Liver (tissue), 9 donors: ENCODE results near the gene SCO2. TPM values are rescaled to one million over a fixed set of nuclear protein-coding genes. Genes with fewer than 3 reads are reported as not detected.

Experiments
- DNase-seq: peaks from one replicate; pipeline ENCODE4 v3.0.0-alpha.2; 2017; ENCODE audit warnings: low spot score
- H3K27ac ChIP-seq, 2 donors: one replicate each; pipeline ENCODE4 v1.7.0; 2013; ENCODE audit warnings: inconsistent platforms in 2 of 2, low read length in 2 of 2, control low read depth in 1 of 2, low read depth in 1 of 2, mild to moderate bottlenecking in 1 of 2
- H3K27me3 ChIP-seq, 4 donors: one replicate each; pipeline versions ENCODE4 v1.6.1 to v1.7.0; 2013; ENCODE audit warnings: low read length in 3 of 4, inconsistent platforms in 1 of 4, mild to moderate bottlenecking in 1 of 4, moderate library complexity in 1 of 4; ENCODE audit not compliant: control insufficient read depth in 4 of 4, insufficient read depth in 4 of 4
- H3K36me3 ChIP-seq, 4 donors: one replicate each; pipeline versions ENCODE4 v1.6.1 to v1.7.0; 2013; ENCODE audit warnings: low read length in 3 of 4, mild to moderate bottlenecking in 3 of 4, low read depth in 1 of 4, moderate library complexity in 1 of 4; ENCODE audit not compliant: control insufficient read depth in 4 of 4, insufficient read depth in 3 of 4
- H3K4me1 ChIP-seq, 4 donors: one replicate each; pipeline versions ENCODE4 v1.6.1 to v1.7.0; 2013; ENCODE audit warnings: low read length in 3 of 4, mild to moderate bottlenecking in 3 of 4, moderate library complexity in 1 of 4; ENCODE audit not compliant: control insufficient read depth in 4 of 4, insufficient read depth in 4 of 4
- H3K4me3 ChIP-seq, 3 donors: one replicate each; pipeline versions ENCODE4 v1.6.1 to v1.7.0; 2013; ENCODE audit warnings: low read length in 3 of 3, control low read depth in 1 of 3, low read depth in 1 of 3, mild to moderate bottlenecking in 1 of 3
- H3K9ac ChIP-seq, 2 donors: one replicate each; pipeline ENCODE4 v1.7.0; 2013; ENCODE audit warnings: low read length in 2 of 2, mild to moderate bottlenecking in 2 of 2, moderate library complexity in 2 of 2, control low read depth in 1 of 2, low read depth in 1 of 2
- H3K9me3 ChIP-seq, 4 donors: one replicate each; pipeline versions ENCODE4 v1.6.1 to v1.7.0; 2013; ENCODE audit warnings: low read length in 3 of 4; ENCODE audit not compliant: control insufficient read depth in 4 of 4
- ATF3 ChIP-seq: IDR thresholded peaks from 2 replicates; pipeline ENCODE4 v1.6.1; 2016; ENCODE audit warnings: antibody characterized with exemption
- CTCF ChIP-seq: fragments of 150-350 bp; IDR thresholded peaks from 2 replicates; pipeline ENCODE4 v1.5.1; 2017; ENCODE audit warnings: improper control_type of control experiment, low read depth, low read length; ENCODE audit not compliant: missing input control
- EGR1 ChIP-seq, 2 donors: IDR thresholded peaks; 2 replicates each; pipeline ENCODE4 v1.6.1; 2016 to 2018; ENCODE audit warnings: antibody characterized with exemption in 2 of 2, low read depth in 2 of 2
- FOXA1 ChIP-seq: IDR thresholded peaks from 2 replicates; pipeline ENCODE4 v1.6.1; 2016; ENCODE audit warnings: antibody characterized with exemption
- FOXA2 ChIP-seq: IDR thresholded peaks from 2 replicates; pipeline ENCODE4 v1.6.1; 2016; ENCODE audit warnings: antibody characterized with exemption
- GABPA ChIP-seq, 2 donors: IDR thresholded peaks in 1 of 2; conservative IDR thresholded peaks in 1 of 2; 2 replicates each; pipeline ENCODE4 v1.6.1; 2016; ENCODE audit warnings: antibody characterized with exemption in 2 of 2, mild to moderate bottlenecking in 1 of 2, moderate library complexity in 1 of 2
- HNF4A ChIP-seq, 2 donors: conservative IDR thresholded peaks; 2 replicates each; pipeline ENCODE4 v1.6.1; 2016; ENCODE audit warnings: antibody characterized with exemption in 2 of 2, mild to moderate bottlenecking in 2 of 2
- HNF4G ChIP-seq: IDR thresholded peaks from 2 replicates; pipeline ENCODE4 v1.6.1; 2016; ENCODE audit warnings: antibody characterized with exemption
- JUND ChIP-seq, 2 donors: IDR thresholded peaks; 2 replicates each; pipeline ENCODE4 v1.6.1; 2016; ENCODE audit warnings: antibody characterized with exemption in 2 of 2
- MAX ChIP-seq: IDR thresholded peaks from 2 replicates; pipeline ENCODE4 v1.6.1; 2016; ENCODE audit warnings: antibody characterized with exemption
- NR2F2 ChIP-seq: IDR thresholded peaks from 2 replicates; pipeline ENCODE4 v1.6.1; 2016; ENCODE audit warnings: antibody characterized with exemption
- RAD21 ChIP-seq, 2 donors: IDR thresholded peaks; 2 replicates each; pipeline ENCODE4 v1.6.1; 2016; ENCODE audit warnings: antibody characterized with exemption in 2 of 2, mild to moderate bottlenecking in 2 of 2
- REST ChIP-seq: IDR thresholded peaks from 2 replicates; pipeline ENCODE4 v1.6.1; 2016; ENCODE audit warnings: antibody characterized with exemption, mild to moderate bottlenecking
- RXRA ChIP-seq, 2 donors: IDR thresholded peaks; 2 replicates each; pipeline ENCODE4 v1.6.1; 2017 to 2018; ENCODE audit warnings: antibody characterized with exemption in 2 of 2, mild to moderate bottlenecking in 1 of 2
- SP1 ChIP-seq: IDR thresholded peaks from 2 replicates; pipeline ENCODE4 v1.6.1; 2018; ENCODE audit warnings: antibody characterized with exemption, mild to moderate bottlenecking
- TAF1 ChIP-seq: conservative IDR thresholded peaks from 2 replicates; pipeline ENCODE4 v1.6.1; 2016; ENCODE audit warnings: antibody characterized with exemption, mild to moderate bottlenecking
- YY1 ChIP-seq: IDR thresholded peaks from 2 replicates; pipeline ENCODE4 v1.6.1; 2016; ENCODE audit warnings: antibody characterized with exemption, mild to moderate bottlenecking
- WGBS: extraction: QIAGEN DNeasy Blood & Tissue Kit; methylation state at CpG from one replicate; pipeline ENCODE4 v1.1.7; 2013; 5-methylcytosine and 5-hydroxymethylcytosine counted together
- polyA plus RNA-seq, 2 donors: library from polyadenylated mRNA; stranded (reverse) in 1 of 2; unstranded in 1 of 2; fragments of 200-250 nt in 1 of 2; fragments of >200 nt in 1 of 2; fragmentation: Nextera tagmentation in 1 of 2; extraction: Ambion mirVana in 1 of 2; gene quantifications; one replicate each; pipeline versions ENCODE4 v1.2.1 to v1.2.3, GENCODE V29; 2013 to 2015
- total RNA-seq, 2 donors: library from RNA; depleted of rRNA; stranded (reverse); fragments of >200 nt; gene quantifications; one replicate each; pipeline ENCODE4 v1.2.3, GENCODE V29; 2014
- donor health status: healthy.
- donor health status: healthy.
- donor health status: healthy.
- donor health status: healthy.
- donor health status: healthy.

SCO2 gene
- total and polyA plus RNA-seq, 4 donors, result 1.4 to 2.9 (median 1.8) TPM

- H3K27ac ChIP-seq, result no peak overlapping the region
- no peaks in the 10 kb centered on the region for H3K27me3 ChIP-seq
- no peak overlapping the region for H3K9ac ChIP-seq
- TF ChIP-seq SP1, result no peak
- TF ChIP-seq FOXA2, result no peak
- no peak for TF ChIP-seq ATF3
- TF ChIP-seq JUND (IDR thresholded peaks at IDR 0.05), result no peak
- no peak for TF ChIP-seq TAF1
- no peak for TF ChIP-seq GABPA (IDR thresholded peaks at IDR 0.05 in 1 of 2, conservative IDR thresholded peaks at IDR 0.05 in 1 of 2)
- TF ChIP-seq HNF4A (conservative IDR thresholded peaks at IDR 0.05), result no peak
- no peak for TF ChIP-seq RXRA (IDR thresholded peaks at IDR 0.05)
- TF ChIP-seq YY1, result no peak
- no peak for TF ChIP-seq HNF4G
- TF ChIP-seq NR2F2, result no peak
- TF ChIP-seq MAX, result no peak
- no peak for TF ChIP-seq REST
- no peak for TF ChIP-seq EGR1 (IDR thresholded peaks at IDR 0.05; ENCODE audit: low read depth in 2 of 2)
- TF ChIP-seq CTCF, result no peak
- 93% methylated on average over 26 of the region's 26 CpGs for WGBS
- H3K4me1 ChIP-seq, result peaks cover 10 to 31% (median 22%) of the 10 kb centered on the region in 4 donors
- H3K4me3 ChIP-seq, result no peak overlapping the region
- peaks cover 0 to 17% (median 0%) of the 10 kb centered on the region in 4 donors for H3K36me3 ChIP-seq
- no peak for DNase-seq
- H3K9me3 ChIP-seq, result no peaks in the 10 kb centered on the region
Observed at GRCh38 chr22:50573491-50574382, 48.3 kb upstream of the SCO2 start.

- peaks cover 0 to 17% (median 0%) of the 10 kb centered on the region in 4 donors for H3K36me3 ChIP-seq
- H3K4me3 ChIP-seq, result no peak overlapping the region
- DNase-seq, result no peak
- 96% methylated on average over 11 of the region's 11 CpGs for WGBS
- H3K27me3 ChIP-seq, result no peaks in the 10 kb centered on the region
- H3K27ac ChIP-seq, result no peak overlapping the region
- no peak overlapping the region for H3K9ac ChIP-seq
- no peaks in the 10 kb centered on the region for H3K9me3 ChIP-seq
- peaks cover 10 to 35% (median 22%) of the 10 kb centered on the region in 4 donors for H3K4me1 ChIP-seq
- TF ChIP-seq MAX (no peak), NR2F2 (no peak), FOXA2 (no peak), REST (no peak), HNF4G (no peak), RAD21 (IDR thresholded peaks at IDR 0.05) (no peak), CTCF (no peak), TAF1 (no peak), RXRA (IDR thresholded peaks at IDR 0.05) (no peak), FOXA1 (no peak), GABPA (IDR thresholded peaks at IDR 0.05 in 1 of 2, conservative IDR thresholded peaks at IDR 0.05 in 1 of 2) (no peak), SP1 (no peak), EGR1 (IDR thresholded peaks at IDR 0.05; ENCODE audit: low read depth in 2 of 2) (no peak), JUND (IDR thresholded peaks at IDR 0.05) (no peak), ATF3 (no peak)
Observed at GRCh38 chr22:50572965-50573364, 47.6 kb upstream of the SCO2 start.
